Cardiac muscle cell (in vitro differentiated cells and primary cell): ENCODE measurements around the gene ZFAND6. TPM values are rescaled to one million over a fixed set of nuclear protein-coding genes. Genes with fewer than 3 reads are reported as not detected.
"Not testable (repeated sequence)": the region's sequence is repeated elsewhere in the genome, so short reads cannot be mapped to it uniquely, and the experiment has no call there.

ENCODE experiments used
- DNase-seq, 2 donors: peaks; one replicate each; pipeline versions ENCODE4 v3.0.0 to v3.0.0-alpha.2; 2010 to 2017; ENCODE audit warnings: low read depth in 1 of 2, low spot score in 1 of 2
- H3K27ac ChIP-seq: fragments of 200-600 bp; sonication (generic); 2 replicates; pipeline ENCODE4 v1.5.1; 2016
- H3K27me3 ChIP-seq: fragments of 200-600 bp; sonication (generic); 2 replicates; pipeline ENCODE4 v1.6.0; 2016; ENCODE audit warnings: control low read depth
- H3K36me3 ChIP-seq: fragments of 200-600 bp; sonication (generic); 2 replicates; pipeline ENCODE4 v1.5.1; 2016; ENCODE audit warnings: control low read depth
- H3K4me1 ChIP-seq: fragments of 200-600 bp; sonication (generic); 2 replicates; pipeline ENCODE4 v1.8.1; 2017; ENCODE audit warnings: low read depth, mild to moderate bottlenecking, mixed run types
- H3K4me3 ChIP-seq: fragments of 200-600 bp; sonication (generic); 2 replicates; pipeline ENCODE4 v1.5.1; 2016; ENCODE audit warnings: mild to moderate bottlenecking
- H3K9me3 ChIP-seq: fragments of 200-600 bp; sonication (generic); 2 replicates; pipeline ENCODE4 v1.5.1; 2017; ENCODE audit warnings: low read depth, mild to moderate bottlenecking, control low read depth
- CTCF ChIP-seq: IDR thresholded peaks from 2 replicates; pipeline ENCODE4 v1.5.1; 2012; ENCODE audit warnings: low read depth, mild to moderate bottlenecking, low read length
- polyA plus RNA-seq: library from polyadenylated mRNA; unstranded; fragments of >200 nt; fragmentation: Nextera tagmentation; extraction: Ambion mirVana; gene quantifications from 2 replicates; pipeline ENCODE4 v1.2.1, GENCODE V29; 2016
- total RNA-seq: library from RNA; depleted of rRNA; stranded (reverse); fragments of >200 nt; gene quantifications from 2 replicates; pipeline ENCODE4 v1.2.3, GENCODE V29; 2016

Gene ZFAND6
- total and polyA plus RNA-seq, 2 experiments from 2014 or later = 195 to 253 TPM

DNA sequence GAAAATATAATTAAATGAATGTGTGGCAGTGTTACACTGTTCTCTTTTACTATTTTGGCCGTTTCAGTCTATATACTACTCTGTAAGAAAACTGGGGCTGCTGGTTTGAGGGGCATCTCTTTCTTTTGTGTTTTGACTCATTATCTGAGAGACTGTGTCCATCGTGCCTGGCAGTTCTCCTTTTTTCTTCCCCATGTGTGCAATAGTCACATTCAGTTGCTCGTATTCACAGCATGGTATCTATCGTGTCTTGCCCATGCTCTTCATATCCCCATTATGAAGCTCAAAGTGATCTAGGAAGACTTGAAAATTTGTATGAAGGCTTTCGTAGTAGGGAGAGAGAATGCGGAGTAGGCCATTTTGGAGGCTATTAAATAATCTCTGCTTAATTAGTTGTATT, 63.6 kb downstream of the ZFAND6 start:
- TF ChIP-seq CTCF = no peak
- no peak overlapping the region for H3K4me3 ChIP-seq

DNA sequence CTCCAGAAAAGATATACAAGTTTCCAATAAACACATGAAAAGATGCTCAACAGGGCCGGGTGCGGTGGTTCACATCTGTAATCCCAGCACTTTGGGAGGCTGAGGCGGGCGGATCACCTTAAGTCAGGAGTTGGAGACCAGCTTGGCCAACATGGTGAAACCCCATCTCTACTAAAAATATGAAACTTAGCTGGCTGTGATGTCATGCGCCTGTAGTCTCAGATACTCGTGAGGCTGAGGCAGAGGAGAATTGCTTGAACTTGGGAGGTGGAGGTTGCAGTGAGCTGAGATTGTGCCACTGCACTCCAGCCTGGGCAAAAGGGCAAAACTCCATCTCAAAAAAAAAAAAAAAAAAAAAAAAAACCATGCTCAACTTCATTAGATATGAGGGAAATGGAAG, 67.8 kb downstream of the ZFAND6 start:
- H3K36me3 ChIP-seq = peaks cover 18% of the 10 kb centered on the region
- H3K27me3 ChIP-seq, H3K4me3 ChIP-seq, H3K27ac ChIP-seq, H3K4me1 ChIP-seq, DNase-seq, H3K9me3 ChIP-seq: not testable (repeated sequence)

More for the DNA sequence above, 63.6 kb downstream of the ZFAND6 start:
- Histone ChIP-seq H3K4me1 (peaks cover 35% of the 10 kb centered on the region), H3K27ac (no peak overlapping the region), H3K36me3 (peaks cover 3% of the 10 kb centered on the region), H3K27me3 (peaks cover 8% of the 10 kb centered on the region), H3K9me3 (no peaks in the 10 kb centered on the region)
- DNase-seq = no peak

DNA sequence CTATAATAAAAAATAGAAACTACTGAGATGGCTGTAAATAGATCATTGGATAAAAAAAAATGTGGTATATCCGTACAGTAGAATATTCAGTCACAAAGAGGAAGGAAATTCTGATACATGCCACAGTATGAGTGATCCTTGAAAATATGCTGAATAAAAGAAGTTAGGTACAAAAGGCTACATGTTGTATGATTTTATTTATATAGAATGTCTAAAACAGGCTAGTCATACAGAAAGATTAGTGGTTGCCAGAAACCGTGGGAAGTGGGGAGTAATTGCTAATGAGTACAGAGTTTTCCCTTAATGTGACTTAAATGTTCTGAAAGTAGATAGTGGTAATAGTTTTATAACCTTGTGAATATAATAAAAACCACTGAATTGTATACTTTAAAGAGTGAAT, 68.4 kb downstream of the ZFAND6 start:
- H3K27ac ChIP-seq = no peak overlapping the region
- H3K27me3 ChIP-seq = peaks cover 6% of the 10 kb centered on the region
- no peak overlapping the region for H3K4me3 ChIP-seq
- no peak for TF ChIP-seq CTCF
- no peak for DNase-seq
- H3K4me1 ChIP-seq = no peaks in the 10 kb centered on the region
- H3K9me3 ChIP-seq = no peaks in the 10 kb centered on the region
- H3K36me3 ChIP-seq = peaks cover 19% of the 10 kb centered on the region

DNA sequence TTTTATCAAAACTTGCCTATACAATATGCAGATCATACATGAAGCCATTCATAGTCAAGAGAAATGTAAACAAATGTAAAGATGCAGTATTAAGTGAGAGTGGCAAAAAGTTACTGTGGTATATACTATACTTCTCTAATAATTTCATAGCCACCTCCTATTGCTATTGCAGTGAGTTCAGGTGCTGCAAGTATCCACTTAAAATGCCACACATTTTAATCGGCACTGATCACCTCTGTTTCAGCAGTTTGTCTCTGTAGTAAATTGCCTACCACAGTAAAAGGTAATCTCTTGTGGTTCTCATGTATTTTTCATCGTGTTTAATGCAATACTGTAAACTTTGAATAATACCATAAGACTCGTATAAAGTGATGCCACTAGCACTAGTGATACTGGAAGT, 72.9 kb downstream of the ZFAND6 start:
- peaks cover 24% of the 10 kb centered on the region for H3K36me3 ChIP-seq
- no peaks in the 10 kb centered on the region for H3K27me3 ChIP-seq
- no peak for DNase-seq
- no peak overlapping the region for H3K27ac ChIP-seq
- TF ChIP-seq CTCF = no peak
- no peaks in the 10 kb centered on the region for H3K9me3 ChIP-seq
- no peak overlapping the region for H3K4me3 ChIP-seq
- H3K4me1 ChIP-seq = no peaks in the 10 kb centered on the region

- H3K4me3 ChIP-seq = no peak overlapping the region
- H3K4me1 ChIP-seq = no peaks in the 10 kb centered on the region
- peaks cover 15% of the 10 kb centered on the region for H3K36me3 ChIP-seq
- no peak for DNase-seq
- H3K9me3 ChIP-seq = no peaks in the 10 kb centered on the region
- H3K27me3 ChIP-seq = no peaks in the 10 kb centered on the region
- TF ChIP-seq CTCF = no peak
- no peak overlapping the region for H3K27ac ChIP-seq
Observed at GRCh38 chr15:80136854-80137253, 77.4 kb downstream of the ZFAND6 start.

DNA sequence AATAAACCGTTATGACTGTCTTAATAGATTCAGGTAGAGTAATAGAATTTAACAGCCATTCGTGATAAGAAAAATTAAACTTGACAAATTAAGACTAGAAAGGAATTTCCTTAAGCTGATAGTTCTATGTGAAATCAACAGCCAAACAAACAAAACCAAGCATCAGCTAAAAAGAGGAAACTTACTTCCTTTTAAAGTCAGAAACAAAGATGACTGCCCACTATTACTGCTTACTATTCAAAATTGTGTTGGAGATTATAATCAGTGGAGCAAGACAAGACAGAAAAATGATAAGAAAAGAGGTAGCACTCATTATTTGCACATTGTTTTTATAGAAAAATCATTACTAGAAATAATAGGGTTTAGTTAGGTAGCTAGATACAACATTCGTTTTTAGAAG, 79.5 kb downstream of the ZFAND6 start:
- H3K27ac ChIP-seq = no peak overlapping the region
- DNase-seq = no peak
- TF ChIP-seq CTCF = no peak
- no peaks in the 10 kb centered on the region for H3K9me3 ChIP-seq
- H3K4me3 ChIP-seq = no peak overlapping the region
- no peaks in the 10 kb centered on the region for H3K27me3 ChIP-seq
- H3K36me3 ChIP-seq = peaks cover 8% of the 10 kb centered on the region
- no peaks in the 10 kb centered on the region for H3K4me1 ChIP-seq
